ENCODE results near the gene JHY.
A peak's percentile ranks its signal among the peaks of the same experiment; 100 is the strongest.

JHY gene

DNA sequence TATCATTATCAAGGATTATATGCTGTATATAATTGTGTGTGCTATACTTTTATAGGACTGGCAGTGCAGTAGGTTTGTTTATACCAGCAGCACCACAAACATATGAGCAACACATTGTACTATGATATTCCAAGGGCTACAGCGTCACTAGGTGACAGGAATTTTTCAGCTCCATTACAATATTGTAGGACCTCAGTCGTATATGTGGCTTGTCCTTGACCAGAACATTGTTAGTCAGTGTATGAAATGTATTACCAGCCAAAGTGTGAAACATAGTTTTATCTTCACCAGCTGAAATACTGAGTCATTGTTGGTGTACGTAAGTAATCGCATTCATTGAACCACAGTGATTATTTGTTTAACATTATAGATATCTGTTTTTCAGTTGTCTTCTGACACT is 20.4 kb downstream of the JHY start:
- TF ChIP-seq, protein P1, sequence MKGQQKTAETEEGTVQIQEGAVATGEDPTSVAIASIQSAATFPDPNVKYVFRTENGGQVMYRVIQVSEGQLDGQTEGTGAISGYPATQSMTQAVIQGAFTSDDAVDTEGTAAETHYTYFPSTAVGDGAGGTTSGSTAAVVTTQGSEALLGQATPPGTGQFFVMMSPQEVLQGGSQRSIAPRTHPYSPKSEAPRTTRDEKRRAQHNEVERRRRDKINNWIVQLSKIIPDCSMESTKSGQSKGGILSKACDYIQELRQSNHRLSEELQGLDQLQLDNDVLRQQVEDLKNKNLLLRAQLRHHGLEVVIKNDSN (IDR thresholded peaks at IDR 0.05): no peak
- TF ChIP-seq ZBTB7A (IDR thresholded peaks at IDR 0.05; ENCODE audit: low read depth): no peak
- no peak for TF ChIP-seq CREB1 (IDR thresholded peaks at IDR 0.05; ENCODE audit: low read depth)
- TF ChIP-seq, protein P2, sequence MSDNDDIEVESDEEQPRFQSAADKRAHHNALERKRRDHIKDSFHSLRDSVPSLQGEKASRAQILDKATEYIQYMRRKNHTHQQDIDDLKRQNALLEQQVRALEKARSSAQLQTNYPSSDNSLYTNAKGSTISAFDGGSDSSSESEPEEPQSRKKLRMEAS (IDR thresholded peaks at IDR 0.05): no peak
- TF ChIP-seq FOXM1 (IDR thresholded peaks at IDR 0.05; ENCODE audit: borderline replicate concordance, low read depth): no peak
- no peak for TF ChIP-seq RAD21 (IDR thresholded peaks at IDR 0.05; ENCODE audit: low read depth)

DNA sequence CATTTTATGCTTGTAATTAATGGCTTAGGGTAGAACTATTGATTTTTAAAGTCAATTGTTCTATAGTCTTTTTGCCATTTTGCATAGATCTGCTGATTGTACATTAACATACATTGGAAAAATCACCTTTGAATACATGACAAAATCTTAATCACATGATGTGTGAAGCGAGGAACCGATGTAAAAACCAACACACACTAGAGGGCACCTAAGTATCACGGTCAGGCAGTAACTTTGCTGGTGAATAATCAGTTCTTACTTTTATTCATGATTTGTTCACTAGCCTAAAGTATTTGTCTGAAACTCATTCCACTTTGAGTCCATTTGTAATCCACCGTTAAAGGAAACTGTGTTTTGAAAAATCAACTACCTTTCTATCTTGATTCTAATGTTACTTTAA is 28.2 kb downstream of the JHY start:
- TF ChIP-seq RAD21 (IDR thresholded peaks at IDR 0.05; ENCODE audit: low read depth) (peak; percentile 63), CEBPB (IDR thresholded peaks at IDR 0.05) (no peak)

DNA sequence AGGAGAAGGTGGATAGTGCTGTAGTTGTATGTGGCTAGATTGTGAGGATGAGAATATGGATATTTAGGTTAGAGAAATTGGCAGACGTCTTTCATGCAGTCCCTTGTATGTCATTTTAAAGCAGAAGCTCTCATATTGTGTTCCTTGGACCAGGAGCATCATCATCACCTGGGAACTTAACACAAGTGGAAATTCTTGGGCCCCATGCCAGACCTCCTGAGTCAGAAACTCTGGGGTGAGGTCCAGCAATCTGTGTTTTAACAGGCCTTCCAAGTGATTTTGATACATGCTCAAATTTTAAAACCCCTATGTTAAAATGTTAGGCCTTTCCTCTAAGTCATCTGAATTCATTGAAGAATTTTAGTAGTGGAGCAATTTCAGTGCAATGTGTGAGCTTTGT is 34.8 kb downstream of the JHY start:
- TF ChIP-seq, protein P1 (IDR thresholded peaks at IDR 0.05): no peak
- no peak for TF ChIP-seq ZBTB7A (IDR thresholded peaks at IDR 0.05; ENCODE audit: low read depth)
- no peak for TF ChIP-seq EGR1 (IDR thresholded peaks at IDR 0.05)
- no peak for TF ChIP-seq TCF12 (IDR thresholded peaks at IDR 0.05; ENCODE audit: low read depth)
- no peak for TF ChIP-seq FOXM1 (IDR thresholded peaks at IDR 0.05; ENCODE audit: borderline replicate concordance, low read depth)
- TF ChIP-seq RAD21 (IDR thresholded peaks at IDR 0.05; ENCODE audit: low read depth): no peak

DNA sequence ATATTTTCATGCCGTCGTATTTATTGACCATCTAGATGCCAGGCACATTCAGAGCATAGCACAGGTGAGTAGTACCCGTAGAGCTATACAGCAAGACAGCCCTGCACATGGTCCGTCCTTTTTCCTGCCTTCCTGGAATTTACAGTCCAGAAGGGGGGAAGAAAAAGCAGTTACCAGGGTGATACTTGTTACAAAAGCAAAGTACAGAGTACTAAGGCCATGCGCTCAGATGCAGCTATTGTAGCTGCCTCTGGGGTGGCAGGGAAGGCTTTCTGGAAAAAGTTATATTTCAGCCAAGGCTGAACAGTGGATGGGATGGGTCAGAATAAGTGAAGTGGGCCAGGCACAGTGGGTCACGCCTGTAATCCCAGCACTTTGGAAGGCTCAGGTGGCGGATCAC is 36.2 kb downstream of the JHY start:
- TF ChIP-seq CEBPB (IDR thresholded peaks at IDR 0.05) (no peak), TEAD4 (IDR thresholded peaks at IDR 0.05) (no peak), FOXM1 (IDR thresholded peaks at IDR 0.05; ENCODE audit: borderline replicate concordance, low read depth) (no peak), CREB1 (IDR thresholded peaks at IDR 0.05; ENCODE audit: low read depth) (no peak), RAD21 (IDR thresholded peaks at IDR 0.05; ENCODE audit: low read depth) (no peak), YY1 (IDR thresholded peaks at IDR 0.05; ENCODE audit: low read depth) (no peak), EGR1 (IDR thresholded peaks at IDR 0.05) (no peak), ZBTB7A (IDR thresholded peaks at IDR 0.05; ENCODE audit: low read depth) (no peak), TCF12 (IDR thresholded peaks at IDR 0.05; ENCODE audit: low read depth) (no peak), EP300 (IDR thresholded peaks at IDR 0.05; ENCODE audit: borderline replicate concordance) (no peak), NFIC (IDR thresholded peaks at IDR 0.05) (no peak)
- TF ChIP-seq, protein P2 (IDR thresholded peaks at IDR 0.05): no peak
- TF ChIP-seq, protein P1 (IDR thresholded peaks at IDR 0.05): no peak
- TF ChIP-seq, protein P3, sequence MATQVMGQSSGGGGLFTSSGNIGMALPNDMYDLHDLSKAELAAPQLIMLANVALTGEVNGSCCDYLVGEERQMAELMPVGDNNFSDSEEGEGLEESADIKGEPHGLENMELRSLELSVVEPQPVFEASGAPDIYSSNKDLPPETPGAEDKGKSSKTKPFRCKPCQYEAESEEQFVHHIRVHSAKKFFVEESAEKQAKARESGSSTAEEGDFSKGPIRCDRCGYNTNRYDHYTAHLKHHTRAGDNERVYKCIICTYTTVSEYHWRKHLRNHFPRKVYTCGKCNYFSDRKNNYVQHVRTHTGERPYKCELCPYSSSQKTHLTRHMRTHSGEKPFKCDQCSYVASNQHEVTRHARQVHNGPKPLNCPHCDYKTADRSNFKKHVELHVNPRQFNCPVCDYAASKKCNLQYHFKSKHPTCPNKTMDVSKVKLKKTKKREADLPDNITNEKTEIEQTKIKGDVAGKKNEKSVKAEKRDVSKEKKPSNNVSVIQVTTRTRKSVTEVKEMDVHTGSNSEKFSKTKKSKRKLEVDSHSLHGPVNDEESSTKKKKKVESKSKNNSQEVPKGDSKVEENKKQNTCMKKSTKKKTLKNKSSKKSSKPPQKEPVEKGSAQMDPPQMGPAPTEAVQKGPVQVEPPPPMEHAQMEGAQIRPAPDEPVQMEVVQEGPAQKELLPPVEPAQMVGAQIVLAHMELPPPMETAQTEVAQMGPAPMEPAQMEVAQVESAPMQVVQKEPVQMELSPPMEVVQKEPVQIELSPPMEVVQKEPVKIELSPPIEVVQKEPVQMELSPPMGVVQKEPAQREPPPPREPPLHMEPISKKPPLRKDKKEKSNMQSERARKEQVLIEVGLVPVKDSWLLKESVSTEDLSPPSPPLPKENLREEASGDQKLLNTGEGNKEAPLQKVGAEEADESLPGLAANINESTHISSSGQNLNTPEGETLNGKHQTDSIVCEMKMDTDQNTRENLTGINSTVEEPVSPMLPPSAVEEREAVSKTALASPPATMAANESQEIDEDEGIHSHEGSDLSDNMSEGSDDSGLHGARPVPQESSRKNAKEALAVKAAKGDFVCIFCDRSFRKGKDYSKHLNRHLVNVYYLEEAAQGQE (IDR thresholded peaks at IDR 0.05; ENCODE audit: low read depth): no peak

DNA sequence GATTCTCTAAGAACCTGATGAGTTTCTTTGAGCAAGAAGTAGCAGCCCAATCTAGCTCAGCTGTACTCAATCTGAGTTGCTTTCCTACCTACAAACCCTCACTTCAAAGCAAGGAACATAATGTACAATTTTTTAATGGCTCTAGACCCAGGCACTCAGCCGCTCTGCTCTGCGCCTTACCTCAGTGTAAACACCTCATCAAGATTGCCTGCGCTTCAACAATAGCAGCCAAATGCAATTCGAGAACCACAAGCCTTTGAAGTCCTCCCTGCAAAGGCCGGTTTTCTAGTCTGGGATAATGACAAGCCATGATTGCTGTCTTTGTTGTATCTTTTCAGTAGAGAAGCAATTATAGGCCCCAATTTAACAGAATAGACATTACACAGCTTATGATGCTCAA is 38.0 kb downstream of the JHY start:
- TF ChIP-seq ZBTB7A (IDR thresholded peaks at IDR 0.05; ENCODE audit: low read depth): no peak
- TF ChIP-seq CREB1 (IDR thresholded peaks at IDR 0.05; ENCODE audit: low read depth): no peak
- TF ChIP-seq FOXM1 (IDR thresholded peaks at IDR 0.05; ENCODE audit: borderline replicate concordance, low read depth): no peak
- TF ChIP-seq TCF12 (IDR thresholded peaks at IDR 0.05; ENCODE audit: low read depth): no peak
- no peak for TF ChIP-seq EP300 (IDR thresholded peaks at IDR 0.05; ENCODE audit: borderline replicate concordance)
- TF ChIP-seq, protein P1 (IDR thresholded peaks at IDR 0.05): no peak
- TF ChIP-seq, protein P3 (IDR thresholded peaks at IDR 0.05; ENCODE audit: low read depth): no peak
- TF ChIP-seq, protein P2 (IDR thresholded peaks at IDR 0.05): no peak
- no peak for TF ChIP-seq CEBPB (IDR thresholded peaks at IDR 0.05)
- TF ChIP-seq TEAD4 (IDR thresholded peaks at IDR 0.05): no peak
- no peak for TF ChIP-seq TAF1 (IDR thresholded peaks at IDR 0.05; ENCODE audit: low read depth)
- TF ChIP-seq YY1 (IDR thresholded peaks at IDR 0.05; ENCODE audit: low read depth): no peak
- no peak for TF ChIP-seq EGR1 (IDR thresholded peaks at IDR 0.05)
- no peak for TF ChIP-seq RAD21 (IDR thresholded peaks at IDR 0.05; ENCODE audit: low read depth)
- no peak for TF ChIP-seq NFIC (IDR thresholded peaks at IDR 0.05)

All from Ishikawa (cell line).